ENCODE data around the gene SFI1.

GRCh38 chr22:31631436-31631835, 135.1 kb downstream of the SFI1 start:
- TF ChIP-seq CTCF (conservative IDR thresholded peaks at IDR 0.05; ENCODE audit: low read length) (no peak), EZH2phosphoT487 (IDR thresholded peaks at IDR 0.05; ENCODE audit: borderline replicate concordance) (no peak)

All from Loucy (cell line).